ENCODE data around the gene VEPH1. TPM values are rescaled to one million over a fixed set of nuclear protein-coding genes. Genes with fewer than 3 reads are reported as not detected.

The VEPH1 gene
- polyA plus RNA-seq, 2 of the 4 experiments (the other 2 are of a cell fraction): 0.04 to 0.16 TPM

GRCh38 chr3:157535667-157536066, 32.5 kb upstream of the VEPH1 start:
- ChIA-PET POLR2A (no interaction called here), CTCF (interaction anchor here (1.0 to 1.4 kb wide), 3 partner anchors 8 to 996 kb away, joined by 3 read pairs; no protein-coding TSS in a partner anchor)
- FAIRE-seq (no peak), DNase-seq (ENCODE audit: low read depth in 1 of 2, low spot score in 1 of 2) (no peak), ATAC-seq (no peak)
- Histone ChIP-seq H3K4me2 (no peak overlapping the region), H3K4me3 (no peak overlapping the region), H3K9me3 (no peaks in the 10 kb centered on the region), H3K4me1 (no peaks in the 10 kb centered on the region), H3K27ac (no peak overlapping the region)
- 52% methylated on average over 3 of the region's 3 CpGs for WGBS (ENCODE audit: missing lambda C conversion rate)
- TF ChIP-seq, protein P1, sequence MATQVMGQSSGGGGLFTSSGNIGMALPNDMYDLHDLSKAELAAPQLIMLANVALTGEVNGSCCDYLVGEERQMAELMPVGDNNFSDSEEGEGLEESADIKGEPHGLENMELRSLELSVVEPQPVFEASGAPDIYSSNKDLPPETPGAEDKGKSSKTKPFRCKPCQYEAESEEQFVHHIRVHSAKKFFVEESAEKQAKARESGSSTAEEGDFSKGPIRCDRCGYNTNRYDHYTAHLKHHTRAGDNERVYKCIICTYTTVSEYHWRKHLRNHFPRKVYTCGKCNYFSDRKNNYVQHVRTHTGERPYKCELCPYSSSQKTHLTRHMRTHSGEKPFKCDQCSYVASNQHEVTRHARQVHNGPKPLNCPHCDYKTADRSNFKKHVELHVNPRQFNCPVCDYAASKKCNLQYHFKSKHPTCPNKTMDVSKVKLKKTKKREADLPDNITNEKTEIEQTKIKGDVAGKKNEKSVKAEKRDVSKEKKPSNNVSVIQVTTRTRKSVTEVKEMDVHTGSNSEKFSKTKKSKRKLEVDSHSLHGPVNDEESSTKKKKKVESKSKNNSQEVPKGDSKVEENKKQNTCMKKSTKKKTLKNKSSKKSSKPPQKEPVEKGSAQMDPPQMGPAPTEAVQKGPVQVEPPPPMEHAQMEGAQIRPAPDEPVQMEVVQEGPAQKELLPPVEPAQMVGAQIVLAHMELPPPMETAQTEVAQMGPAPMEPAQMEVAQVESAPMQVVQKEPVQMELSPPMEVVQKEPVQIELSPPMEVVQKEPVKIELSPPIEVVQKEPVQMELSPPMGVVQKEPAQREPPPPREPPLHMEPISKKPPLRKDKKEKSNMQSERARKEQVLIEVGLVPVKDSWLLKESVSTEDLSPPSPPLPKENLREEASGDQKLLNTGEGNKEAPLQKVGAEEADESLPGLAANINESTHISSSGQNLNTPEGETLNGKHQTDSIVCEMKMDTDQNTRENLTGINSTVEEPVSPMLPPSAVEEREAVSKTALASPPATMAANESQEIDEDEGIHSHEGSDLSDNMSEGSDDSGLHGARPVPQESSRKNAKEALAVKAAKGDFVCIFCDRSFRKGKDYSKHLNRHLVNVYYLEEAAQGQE (IDR thresholded peaks at IDR 0.05): no peak
- no peak for TF ChIP-seq MAFK (IDR thresholded peaks at IDR 0.05; ENCODE audit: partially characterized antibody)
- no peak for TF ChIP-seq HDAC2 (IDR thresholded peaks at IDR 0.05)
- no peak for TF ChIP-seq NR3C1 (IDR thresholded peaks at IDR 0.05)
- TF ChIP-seq ATOH8 (CRISPR knock-in tag; IDR thresholded peaks at IDR 0.05; ENCODE audit: low read depth): no peak

DNA sequence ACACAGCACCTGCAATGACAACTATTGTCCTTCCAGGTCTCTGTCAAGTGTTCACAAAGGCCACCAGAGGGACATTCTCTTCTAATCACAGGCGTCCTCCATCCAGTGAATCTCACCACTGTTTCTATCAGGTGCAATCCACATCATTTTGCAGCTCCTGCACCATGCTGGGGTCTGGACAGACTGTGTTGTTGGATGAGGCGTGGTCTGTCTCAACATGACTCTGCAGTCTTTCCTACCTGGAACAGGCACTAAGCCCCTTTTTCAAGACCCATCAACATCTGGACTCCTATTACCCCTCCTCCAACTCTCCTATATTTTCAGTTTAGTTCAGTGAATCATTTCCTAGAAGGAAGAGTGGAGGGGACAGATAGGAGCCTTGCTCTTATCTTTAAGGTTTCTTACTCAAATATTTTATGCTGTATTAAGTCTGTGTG, 31.5 kb upstream of the VEPH1 start:
- Histone ChIP-seq H3K9me3 (no peaks in the 10 kb centered on the region), H3K4me3 (no peak overlapping the region), H3K27ac (no peak overlapping the region), H3K4me2 (no peak overlapping the region), H3K4me1 (no peaks in the 10 kb centered on the region)
- CTCF ChIA-PET: interaction anchor here (1.0 to 4.2 kb wide), 4 partner anchors 12 to 997 kb away, joined by 3 to 60 read pairs (median 12); no protein-coding TSS in a partner anchor
- no peak for DNase-seq (ENCODE audit: low read depth in 1 of 2, low spot score in 1 of 2)
- POLR2A ChIA-PET: no interaction called here
- WGBS (ENCODE audit: missing lambda C conversion rate): 50% methylated on average over 2 of the region's 2 CpGs
- TF ChIP-seq BCL3 (IDR thresholded peaks at IDR 0.05) (no peak), KDM1A (IDR thresholded peaks at IDR 0.05; ENCODE audit: low read depth) (no peak), RNF2 (IDR thresholded peaks at IDR 0.05; ENCODE audit: borderline replicate concordance, low read depth) (no peak), JUNB (IDR thresholded peaks at IDR 0.05) (no peak), RAD21 (conservative IDR thresholded peaks at IDR 0.05 in 1 of 2, IDR thresholded peaks at IDR 0.05 in 1 of 2) (no peak), GATA3 (IDR thresholded peaks at IDR 0.05; ENCODE audit: borderline replicate concordance) (no peak), NR3C1 (IDR thresholded peaks at IDR 0.05) (no peak), ZC3H11A (IDR thresholded peaks at IDR 0.05) (no peak), FOXS1 (CRISPR knock-in tag; IDR thresholded peaks at IDR 0.05) (no peak), CHD4 (IDR thresholded peaks at IDR 0.05; ENCODE audit: borderline replicate concordance) (no peak), CHD2 (IDR thresholded peaks at IDR 0.05; ENCODE audit: low read length, partially characterized antibody) (no peak), CBX2 (IDR thresholded peaks at IDR 0.05; ENCODE audit: borderline replicate concordance, low read depth) (no peak), HES2 (IDR thresholded peaks at IDR 0.05) (no peak), SMC3 (IDR thresholded peaks at IDR 0.05) (no peak), POLR2AphosphoS2 (conservative IDR thresholded peaks at IDR 0.05; ENCODE audit: low read length) (no peak), E2F6 (IDR thresholded peaks at IDR 0.05; ENCODE audit: borderline replicate concordance, low read depth) (no peak)
- TF ChIP-seq, protein P2, sequence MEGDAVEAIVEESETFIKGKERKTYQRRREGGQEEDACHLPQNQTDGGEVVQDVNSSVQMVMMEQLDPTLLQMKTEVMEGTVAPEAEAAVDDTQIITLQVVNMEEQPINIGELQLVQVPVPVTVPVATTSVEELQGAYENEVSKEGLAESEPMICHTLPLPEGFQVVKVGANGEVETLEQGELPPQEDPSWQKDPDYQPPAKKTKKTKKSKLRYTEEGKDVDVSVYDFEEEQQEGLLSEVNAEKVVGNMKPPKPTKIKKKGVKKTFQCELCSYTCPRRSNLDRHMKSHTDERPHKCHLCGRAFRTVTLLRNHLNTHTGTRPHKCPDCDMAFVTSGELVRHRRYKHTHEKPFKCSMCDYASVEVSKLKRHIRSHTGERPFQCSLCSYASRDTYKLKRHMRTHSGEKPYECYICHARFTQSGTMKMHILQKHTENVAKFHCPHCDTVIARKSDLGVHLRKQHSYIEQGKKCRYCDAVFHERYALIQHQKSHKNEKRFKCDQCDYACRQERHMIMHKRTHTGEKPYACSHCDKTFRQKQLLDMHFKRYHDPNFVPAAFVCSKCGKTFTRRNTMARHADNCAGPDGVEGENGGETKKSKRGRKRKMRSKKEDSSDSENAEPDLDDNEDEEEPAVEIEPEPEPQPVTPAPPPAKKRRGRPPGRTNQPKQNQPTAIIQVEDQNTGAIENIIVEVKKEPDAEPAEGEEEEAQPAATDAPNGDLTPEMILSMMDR (IDR thresholded peaks at IDR 0.05): no peak
- TF ChIP-seq, protein P3, sequence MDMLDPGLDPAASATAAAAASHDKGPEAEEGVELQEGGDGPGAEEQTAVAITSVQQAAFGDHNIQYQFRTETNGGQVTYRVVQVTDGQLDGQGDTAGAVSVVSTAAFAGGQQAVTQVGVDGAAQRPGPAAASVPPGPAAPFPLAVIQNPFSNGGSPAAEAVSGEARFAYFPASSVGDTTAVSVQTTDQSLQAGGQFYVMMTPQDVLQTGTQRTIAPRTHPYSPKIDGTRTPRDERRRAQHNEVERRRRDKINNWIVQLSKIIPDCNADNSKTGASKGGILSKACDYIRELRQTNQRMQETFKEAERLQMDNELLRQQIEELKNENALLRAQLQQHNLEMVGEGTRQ (IDR thresholded peaks at IDR 0.05): no peak
- no peak for FAIRE-seq
- ATAC-seq: 0 out of 6 replicates have a peak, but pooled peaks have one; percentile 27 to 47

Data from A549 (cell line).